ENCODE results near the gene LRRC26. TPM values are rescaled to one million over a fixed set of nuclear protein-coding genes. Genes with fewer than 3 reads are reported as not detected.

Gene LRRC26
- polyA plus RNA-seq, 4 donors: 0.67 to 13.0 (median 1.4) TPM

- H3K36me3 ChIP-seq (ENCODE audit: control insufficient read depth in 3 of 3, insufficient read depth in 2 of 3, low read depth in 1 of 3, low read length in 3 of 3): peaks cover 3 to 32% (median 11%) of the 10 kb centered on the region in 3 donors
- no peaks in the 10 kb centered on the region for H3K9me3 ChIP-seq (ENCODE audit: control insufficient read depth in 2 of 2, insufficient read depth in 1 of 2, low read depth in 1 of 2, low read length in 1 of 2)
- no peak overlapping the region for H3K4me3 ChIP-seq (ENCODE audit: low read depth in 1 of 3, low read length in 3 of 3)
- 5 to 39% (median 21%) methylated on average over 30 to 34 of the region's 34 CpGs for WGBS, 3 donors
- DNase-seq: no peak
- no peak overlapping the region for H3K27ac ChIP-seq (ENCODE audit: low read depth in 1 of 3, low read length in 2 of 3)
- no peak for FAIRE-seq
- peaks cover 0 to 5% (median 4%) of the 10 kb centered on the region in 3 donors for H3K4me1 ChIP-seq (ENCODE audit: control insufficient read depth in 3 of 3, insufficient read depth in 2 of 3, low read depth in 1 of 3, low read length in 2 of 3)
- peaks cover 0 to 33% (median 9%) of the 10 kb centered on the region in 3 donors for H3K27me3 ChIP-seq (ENCODE audit: control insufficient read depth in 3 of 3, insufficient read depth in 3 of 3, low read length in 3 of 3)
Observed at GRCh38 chr9:137174722-137175293, 5.0 kb upstream of the LRRC26 start.

GRCh38 chr9:137173796-137174664 is 4.2 kb upstream of the LRRC26 start:
- FAIRE-seq (no peak), DNase-seq (no peak)
- Histone ChIP-seq H3K36me3 (ENCODE audit: control insufficient read depth in 3 of 3, insufficient read depth in 2 of 3, low read depth in 1 of 3, low read length in 3 of 3) (peaks cover 3 to 24% (median 10%) of the 10 kb centered on the region in 3 donors), H3K4me3 (ENCODE audit: low read depth in 1 of 3, low read length in 3 of 3) (no peak overlapping the region), H3K27me3 (ENCODE audit: control insufficient read depth in 3 of 3, insufficient read depth in 3 of 3, low read length in 3 of 3) (peaks cover 6 to 34% (median 9%) of the 10 kb centered on the region in 3 donors), H3K9me3 (ENCODE audit: control insufficient read depth in 2 of 2, insufficient read depth in 1 of 2, low read depth in 1 of 2, low read length in 1 of 2) (no peaks in the 10 kb centered on the region), H3K27ac (ENCODE audit: low read depth in 1 of 3, low read length in 2 of 3) (no peak overlapping the region), H3K4me1 (ENCODE audit: control insufficient read depth in 3 of 3, insufficient read depth in 2 of 3, low read depth in 1 of 3, low read length in 2 of 3) (peaks cover 0 to 7% (median 5%) of the 10 kb centered on the region in 3 donors)
- WGBS, 3 donors: 46 to 74% (median 60%) methylated on average over 40 to 45 of the region's 45 CpGs

- DNase-seq (no peak), FAIRE-seq (no peak)
- H3K9me3 ChIP-seq (ENCODE audit: control insufficient read depth in 2 of 2, insufficient read depth in 1 of 2, low read depth in 1 of 2, low read length in 1 of 2): no peaks in the 10 kb centered on the region
- no peak overlapping the region for H3K4me3 ChIP-seq (ENCODE audit: low read depth in 1 of 3, low read length in 3 of 3)
- peaks cover 0 to 7% (median 5%) of the 10 kb centered on the region in 3 donors for H3K4me1 ChIP-seq (ENCODE audit: control insufficient read depth in 3 of 3, insufficient read depth in 2 of 3, low read depth in 1 of 3, low read length in 2 of 3)
- peaks cover 0 to 15% (median 3%) of the 10 kb centered on the region in 3 donors for H3K36me3 ChIP-seq (ENCODE audit: control insufficient read depth in 3 of 3, insufficient read depth in 2 of 3, low read depth in 1 of 3, low read length in 3 of 3)
- peak overlapping the region in 1 of 3 donors; percentile 23 for H3K27ac ChIP-seq (ENCODE audit: low read depth in 1 of 3, low read length in 2 of 3)
- 21 to 53% (median 30%) methylated on average over 18 to 21 of the region's 21 CpGs for WGBS, 3 donors
- H3K27me3 ChIP-seq (ENCODE audit: control insufficient read depth in 3 of 3, insufficient read depth in 3 of 3, low read length in 3 of 3): peaks cover 6 to 41% (median 9%) of the 10 kb centered on the region in 3 donors
Observed at GRCh38 chr9:137172901-137173795, 3.3 kb upstream of the LRRC26 start.

- Histone ChIP-seq H3K27ac (ENCODE audit: low read depth in 1 of 3, low read length in 2 of 3) (no peak overlapping the region), H3K36me3 (ENCODE audit: control insufficient read depth in 3 of 3, insufficient read depth in 2 of 3, low read depth in 1 of 3, low read length in 3 of 3) (no peaks in the 10 kb centered on the region), H3K4me3 (ENCODE audit: low read depth in 1 of 3, low read length in 3 of 3) (no peak overlapping the region), H3K9me3 (ENCODE audit: control insufficient read depth in 2 of 2, insufficient read depth in 1 of 2, low read depth in 1 of 2, low read length in 1 of 2) (no peaks in the 10 kb centered on the region), H3K4me1 (ENCODE audit: control insufficient read depth in 3 of 3, insufficient read depth in 2 of 3, low read depth in 1 of 3, low read length in 2 of 3) (peaks cover 0 to 7% (median 5%) of the 10 kb centered on the region in 3 donors), H3K27me3 (ENCODE audit: control insufficient read depth in 3 of 3, insufficient read depth in 3 of 3, low read length in 3 of 3) (peaks cover 6 to 58% (median 15%) of the 10 kb centered on the region in 3 donors)
- DNase-seq (no peak), FAIRE-seq (no peak)
- 81 to 82% (median 82%) methylated on average over 22 of the region's 22 CpGs for WGBS, 3 donors
Observed at GRCh38 chr9:137171149-137171900, 1.5 kb upstream of the LRRC26 start.

GRCh38 chr9:137170486-137171148 is 766 bp upstream of the LRRC26 start:
- Histone ChIP-seq H3K4me1 (ENCODE audit: control insufficient read depth in 3 of 3, insufficient read depth in 2 of 3, low read depth in 1 of 3, low read length in 2 of 3) (peaks cover 0 to 7% (median 4%) of the 10 kb centered on the region in 3 donors), H3K36me3 (ENCODE audit: control insufficient read depth in 3 of 3, insufficient read depth in 2 of 3, low read depth in 1 of 3, low read length in 3 of 3) (no peaks in the 10 kb centered on the region), H3K27ac (ENCODE audit: low read depth in 1 of 3, low read length in 2 of 3) (no peak overlapping the region), H3K9me3 (ENCODE audit: control insufficient read depth in 2 of 2, insufficient read depth in 1 of 2, low read depth in 1 of 2, low read length in 1 of 2) (no peaks in the 10 kb centered on the region), H3K27me3 (ENCODE audit: control insufficient read depth in 3 of 3, insufficient read depth in 3 of 3, low read length in 3 of 3) (peaks cover 6 to 65% (median 21%) of the 10 kb centered on the region in 3 donors), H3K4me3 (ENCODE audit: low read depth in 1 of 3, low read length in 3 of 3) (no peak overlapping the region)
- 56 to 73% (median 67%) methylated on average over 13 to 14 of the region's 14 CpGs for WGBS, 3 donors
- no peak for DNase-seq
- FAIRE-seq: no peak

- WGBS, 3 donors: 0% methylated on average over 47 to 124 of the region's 124 CpGs
- peaks cover 0 to 5% (median 2%) of the 10 kb centered on the region in 3 donors for H3K4me1 ChIP-seq (ENCODE audit: control insufficient read depth in 3 of 3, insufficient read depth in 2 of 3, low read depth in 1 of 3, low read length in 2 of 3)
Observed at GRCh38 chr9:137168904-137169856, 671 bp downstream of the LRRC26 start.

GRCh38 chr9:137168573-137168903 is 1.3 kb downstream of the LRRC26 start:
- FAIRE-seq (no peak), DNase-seq (peak in 1 of 2 donors; percentile 51)
- H3K27ac ChIP-seq (ENCODE audit: low read depth in 1 of 3, low read length in 2 of 3): no peak overlapping the region
- no peaks in the 10 kb centered on the region for H3K36me3 ChIP-seq (ENCODE audit: control insufficient read depth in 3 of 3, insufficient read depth in 2 of 3, low read depth in 1 of 3, low read length in 3 of 3)
- H3K4me1 ChIP-seq (ENCODE audit: control insufficient read depth in 3 of 3, insufficient read depth in 2 of 3, low read depth in 1 of 3, low read length in 2 of 3): peaks cover 0 to 5% (median 3%) of the 10 kb centered on the region in 3 donors
- H3K9me3 ChIP-seq (ENCODE audit: control insufficient read depth in 2 of 2, insufficient read depth in 1 of 2, low read depth in 1 of 2, low read length in 1 of 2): no peaks in the 10 kb centered on the region
- H3K4me3 ChIP-seq (ENCODE audit: low read depth in 1 of 3, low read length in 3 of 3): peak overlapping the region in 2 of 3 donors; percentile 36 to 48
- 0 to 2% (median 1%) methylated on average over 11 to 36 of the region's 36 CpGs for WGBS, 3 donors
- H3K27me3 ChIP-seq (ENCODE audit: control insufficient read depth in 3 of 3, insufficient read depth in 3 of 3, low read length in 3 of 3): peaks cover 6 to 81% (median 24%) of the 10 kb centered on the region in 3 donors

More at GRCh38 chr9:137168904-137169856, 671 bp downstream of the LRRC26 start:
- no peak for FAIRE-seq
- Histone ChIP-seq H3K27me3 (ENCODE audit: control insufficient read depth in 3 of 3, insufficient read depth in 3 of 3, low read length in 3 of 3) (peaks cover 6 to 79% (median 26%) of the 10 kb centered on the region in 3 donors), H3K36me3 (ENCODE audit: control insufficient read depth in 3 of 3, insufficient read depth in 2 of 3, low read depth in 1 of 3, low read length in 3 of 3) (no peaks in the 10 kb centered on the region), H3K4me3 (ENCODE audit: low read depth in 1 of 3, low read length in 3 of 3) (peak overlapping the region in 2 of 3 donors; percentile 36 to 48), H3K27ac (ENCODE audit: low read depth in 1 of 3, low read length in 2 of 3) (peak overlapping the region in 1 of 3 donors; percentile 10), H3K9me3 (ENCODE audit: control insufficient read depth in 2 of 2, insufficient read depth in 1 of 2, low read depth in 1 of 2, low read length in 1 of 2) (no peaks in the 10 kb centered on the region)
- peak; percentile 67 to 79 for DNase-seq
